RPMI7951 (cell line): ENCODE results near the gene GJC3. TPM values are rescaled to one million over a fixed set of nuclear protein-coding genes. Genes with fewer than 3 reads are reported as not detected.
"Not testable (repeated sequence)": the region's sequence is repeated elsewhere in the genome, so short reads cannot be mapped to it uniquely, and the experiment has no call there.

Experiments
- DNase-seq: peaks from one replicate; pipeline ENCODE4 v3.0.0-alpha.2; 2012; ENCODE audit warnings: low read depth
- total RNA-seq: library from RNA; depleted of rRNA; stranded (reverse); fragments of >200 nt; shearing (Covaris generic); gene quantifications from 2 replicates; pipeline ENCODE4 v1.2.3, GENCODE V29; 2014

GJC3 gene
- total RNA-seq, 1 experiment from 2014 or later, result 0.12 TPM

GRCh38 chr7:99930376-99930775 lies 956 bp upstream of the GJC3 start:
- no peak for DNase-seq

GRCh38 chr7:99929730-99930053 lies 272 bp upstream of the GJC3 start:
- no peak for DNase-seq

GRCh38 chr7:99928188-99928587 lies 1.2 kb downstream of the GJC3 start:
- no peak for DNase-seq

GRCh38 chr7:99927536-99927935 lies 1.9 kb downstream of the GJC3 start:
- DNase-seq, result no peak

- DNase-seq, result no peak
These were observed 3.1 kb downstream of the GJC3 start for GRCh38 chr7:99926321-99926720.

DNA sequence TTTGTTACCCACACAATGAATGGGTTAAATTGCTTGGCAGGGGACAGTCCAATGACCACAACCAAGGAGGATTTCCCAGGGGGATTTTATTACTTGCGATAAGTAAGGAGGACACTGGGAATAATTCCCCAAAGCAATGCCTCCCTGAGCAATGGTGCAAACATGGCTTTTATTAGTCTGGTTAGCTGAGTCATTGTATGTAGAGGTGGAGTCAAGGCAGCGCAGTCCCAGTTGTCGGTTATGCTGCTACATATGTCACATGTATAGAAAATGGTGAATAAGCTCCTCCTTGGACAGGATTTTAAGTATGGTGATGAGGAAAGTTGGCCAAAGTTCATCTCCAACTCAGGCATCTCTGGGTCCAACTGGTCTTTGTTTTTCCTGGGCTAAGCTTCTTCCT lies 6.2 kb downstream of the GJC3 start:
- no peak for DNase-seq

GRCh38 chr7:99920149-99920548 lies 9.3 kb downstream of the GJC3 start:
- peak; percentile 25 for DNase-seq

DNA sequence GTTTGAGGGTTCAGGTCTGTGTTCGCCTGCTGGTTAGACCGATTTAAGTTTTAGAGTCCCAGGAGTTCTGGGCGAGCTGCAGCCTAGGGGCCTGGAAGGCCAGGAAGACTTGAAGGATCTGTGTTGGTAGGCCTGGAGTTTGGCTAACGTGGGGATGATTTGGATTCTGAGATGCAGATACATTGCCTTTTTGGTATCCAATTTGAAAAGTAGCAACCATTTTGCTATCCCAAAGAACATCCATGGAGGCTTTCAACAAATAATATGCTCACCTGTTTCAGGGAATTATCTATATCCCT lies 9.7 kb downstream of the GJC3 start:
- no peak for DNase-seq

DNA sequence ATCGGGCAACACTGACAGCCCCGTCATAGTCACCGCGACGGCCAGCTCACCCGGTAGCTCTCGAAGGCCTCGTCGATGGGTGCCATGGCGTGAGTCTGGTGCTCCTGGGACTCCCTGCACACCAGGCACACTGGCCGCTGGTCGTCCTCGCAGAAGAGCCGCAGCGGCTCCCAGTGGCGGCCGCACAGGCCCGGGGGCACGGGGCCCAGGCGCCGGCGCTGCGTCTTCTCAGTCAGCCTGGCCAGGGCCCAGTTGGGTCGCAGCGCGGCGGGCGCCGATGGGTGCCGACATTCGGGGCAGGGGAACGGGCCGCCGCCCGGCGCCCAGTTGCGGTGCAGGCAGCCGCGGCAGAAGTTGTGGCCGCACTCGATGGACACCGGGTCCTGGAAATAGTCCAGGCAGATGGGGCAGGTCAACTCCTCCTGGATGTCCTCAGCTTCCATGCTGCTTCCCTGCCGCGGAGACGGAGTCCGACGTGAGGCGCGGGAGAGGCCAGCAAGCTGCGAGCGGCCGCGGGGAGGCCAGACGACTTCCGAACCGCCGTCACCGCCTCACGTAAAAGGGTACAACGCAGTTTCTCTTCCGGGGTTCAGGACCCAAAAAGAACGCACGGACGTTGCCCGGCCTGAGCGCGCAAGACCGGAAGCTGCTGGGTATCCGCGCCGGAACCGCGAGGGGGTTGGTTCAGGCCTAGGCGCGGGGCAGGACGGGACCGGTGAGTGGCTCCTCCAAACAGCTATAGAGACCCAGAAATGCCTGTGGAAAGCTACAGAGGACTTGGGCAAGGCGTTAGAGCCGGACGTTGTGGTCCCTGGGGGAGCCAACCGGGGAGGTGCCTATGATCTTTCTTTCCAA lies 10.2 kb downstream of the GJC3 start, which contains the start of gene TRIM4:
Gene TRIM4 (minus strand): TSS at position 572 of the 855 bp plus-strand sequence. CDS start 129 bp downstream, at position 443.
- DNase-seq, result peak; percentile 93

- DNase-seq, result no peak
These were observed 18.4 kb downstream of the GJC3 start for GRCh38 chr7:99910976-99911375.

DNA sequence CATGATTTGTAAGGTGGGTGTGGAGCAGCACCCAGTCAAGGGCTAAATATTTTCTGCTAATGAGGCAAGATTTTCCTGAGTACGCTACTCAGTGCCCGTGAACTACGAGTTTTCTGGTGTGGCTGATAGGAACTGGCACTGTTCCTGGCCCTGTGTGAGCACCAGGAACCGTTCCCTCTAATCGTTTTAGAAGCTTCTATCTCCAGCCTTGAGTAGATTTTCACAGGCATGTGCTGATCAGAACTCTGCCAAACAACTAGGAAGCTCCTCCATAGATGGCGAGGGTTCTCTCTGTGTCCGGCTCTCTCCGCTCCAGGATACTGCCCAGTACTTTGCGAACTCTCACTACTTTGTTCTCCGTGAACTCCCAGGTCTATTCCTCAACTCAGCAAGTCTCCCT lies 27.8 kb downstream of the GJC3 start:
- DNase-seq, result no peak

GRCh38 chr7:99899830-99900519 lies 29.4 kb downstream of the GJC3 start:
- DNase-seq, result no peak

DNA sequence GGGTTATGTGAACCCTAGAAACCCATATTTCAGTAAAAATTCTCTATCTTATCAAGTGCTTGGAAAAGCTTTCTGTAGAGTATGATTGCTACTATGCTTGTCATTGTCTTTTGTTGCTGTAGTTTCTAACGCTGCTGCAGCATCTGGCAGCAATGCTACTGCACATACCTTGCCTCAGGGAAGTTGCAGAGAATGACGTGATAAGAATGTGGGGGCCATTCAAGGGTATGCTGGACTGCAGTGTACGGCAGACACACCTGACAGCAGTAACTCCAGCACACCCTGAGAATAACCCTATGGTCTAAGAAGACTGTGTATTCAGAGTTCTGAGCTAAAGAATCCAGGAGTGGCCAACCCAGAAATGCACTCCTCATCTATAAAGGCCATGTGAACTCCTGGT lies 30.6 kb downstream of the GJC3 start:
- DNase-seq, result peak; percentile 12

DNA sequence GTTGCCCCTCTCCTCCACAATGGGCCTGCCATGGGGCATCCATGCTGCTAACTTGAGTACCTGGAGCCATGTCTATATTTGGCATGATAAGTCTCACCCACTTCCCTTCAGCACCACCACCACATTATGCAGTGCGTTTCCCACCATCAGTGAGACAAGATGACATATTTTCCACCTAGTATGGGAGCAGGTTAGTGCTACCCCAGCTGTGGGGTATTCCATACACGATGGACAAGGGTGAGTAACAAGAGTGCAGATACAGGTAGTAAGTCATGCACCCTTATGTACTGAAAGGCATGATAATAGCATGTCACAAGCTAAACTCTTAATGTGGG lies 31.4 kb downstream of the GJC3 start:
- no peak for DNase-seq

DNA sequence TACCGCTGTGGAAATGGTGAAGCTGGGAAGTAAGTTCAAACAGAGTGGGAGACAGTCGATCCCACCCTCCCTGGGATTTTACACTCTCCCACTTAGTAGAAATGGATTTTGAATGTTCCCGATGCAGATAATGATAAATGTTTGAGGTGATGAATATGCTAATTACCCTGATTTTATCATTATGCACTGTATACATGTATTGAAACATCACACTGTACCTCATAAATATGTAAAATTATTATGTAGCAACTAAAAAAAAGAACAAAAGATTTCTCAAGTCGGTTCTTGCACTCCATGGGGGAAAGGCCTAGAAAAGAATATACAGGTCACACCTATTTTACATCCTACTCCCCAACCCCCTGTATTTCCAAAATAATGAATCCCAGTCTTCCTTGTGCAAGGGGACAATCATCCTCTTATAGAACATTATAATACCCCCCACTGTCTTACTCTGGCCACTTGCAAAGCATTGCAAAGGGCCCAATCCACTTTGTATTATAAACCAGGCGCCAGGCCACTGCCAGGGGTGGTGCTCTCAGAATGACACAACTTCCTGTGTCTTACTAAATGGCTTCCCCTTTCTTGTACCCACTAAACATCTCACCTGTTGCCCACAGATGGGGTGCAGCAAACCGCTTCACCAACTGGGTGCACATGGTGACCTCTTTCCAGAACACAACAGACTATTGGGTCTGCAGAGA lies 31.9 kb downstream of the GJC3 start:
- DNase-seq, result no peak

GRCh38 chr7:99894738-99895137 lies 34.7 kb downstream of the GJC3 start:
- no peak for DNase-seq

DNA sequence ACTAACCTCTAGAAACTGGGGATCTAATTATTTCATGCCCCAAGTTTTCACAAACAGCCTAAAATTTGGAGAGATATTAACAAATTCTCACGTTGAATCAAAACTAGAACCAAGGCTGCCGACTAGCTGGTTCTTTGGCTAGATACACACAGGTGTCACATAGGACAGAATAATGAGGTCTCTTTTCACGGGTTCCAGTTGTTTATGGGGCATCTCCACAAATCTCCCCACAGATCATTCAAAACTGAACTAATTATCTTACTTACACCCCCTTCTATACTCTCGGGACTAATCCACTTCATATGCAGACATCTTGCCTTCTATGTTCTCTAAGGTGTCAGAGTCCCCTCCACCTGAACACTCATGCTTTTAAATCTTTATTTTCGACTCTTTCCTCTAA lies 36.1 kb downstream of the GJC3 start:
- no peak for DNase-seq

DNA sequence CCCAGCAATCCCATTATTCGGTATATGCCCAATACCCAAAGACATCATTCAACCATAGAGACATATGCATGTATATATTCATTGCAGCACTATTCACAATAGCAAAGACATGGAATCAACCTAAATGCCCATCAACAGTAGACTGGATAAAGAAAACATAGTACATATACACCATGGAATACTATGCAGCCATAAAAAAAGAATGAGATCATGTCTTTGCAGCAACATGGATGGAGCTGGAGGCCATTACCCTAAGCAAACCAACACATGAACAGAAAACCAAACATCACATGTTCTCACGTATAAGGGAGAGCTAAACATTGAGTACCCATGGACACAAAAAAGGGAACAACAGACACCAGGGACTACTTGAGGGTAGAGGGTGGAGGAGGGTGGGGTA lies 39.1 kb downstream of the GJC3 start:
- not testable (repeated sequence) for DNase-seq

DNA sequence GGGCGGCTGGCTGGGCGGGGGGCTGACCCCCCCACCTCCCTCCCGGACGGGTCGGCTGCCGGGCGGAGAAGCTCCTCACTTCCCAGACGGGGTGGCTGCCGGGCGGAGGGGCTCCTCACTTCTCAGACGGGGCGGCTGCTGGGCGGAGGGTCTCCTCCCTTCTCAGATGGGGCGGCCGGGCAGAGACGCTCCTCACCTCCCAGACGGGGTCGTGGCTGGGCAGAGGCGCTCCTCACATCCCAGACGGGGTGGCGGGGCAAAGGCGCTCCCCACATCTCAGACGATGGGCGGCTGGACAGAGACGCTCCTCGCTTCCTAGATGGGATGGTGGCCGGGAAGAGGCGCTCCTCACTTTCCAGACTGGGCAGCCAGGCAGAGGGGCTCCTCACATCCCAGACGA lies 41.1 kb downstream of the GJC3 start:
- not testable (repeated sequence) for DNase-seq

- DNase-seq, result no peak
These were observed 48.0 kb downstream of the GJC3 start for GRCh38 chr7:99881370-99881769.

DNA sequence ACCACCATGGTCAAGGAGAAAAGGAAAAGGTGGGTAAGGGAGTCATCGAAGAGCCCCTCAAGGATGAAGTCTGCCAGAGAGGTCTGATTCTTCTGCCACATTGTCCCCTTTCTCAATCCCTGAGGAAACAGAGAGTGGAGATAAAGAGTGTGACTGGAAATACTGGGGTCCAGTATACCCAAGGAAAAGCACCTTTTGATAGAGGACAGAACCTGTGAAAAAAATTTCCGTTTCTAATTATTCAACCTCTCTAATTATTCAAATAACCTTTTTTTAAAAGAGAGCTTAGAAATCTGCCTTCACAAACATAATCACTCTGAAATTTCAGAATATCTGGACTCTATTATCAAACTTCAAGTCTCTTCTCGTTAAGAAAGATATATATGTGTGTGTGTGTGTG lies 52.5 kb downstream of the GJC3 start, which contains the start of gene OR2AE1:
Gene OR2AE1 (minus strand): TSS at position 101 of the 400 bp plus-strand sequence. CDS start 0 bp downstream, at position 101.
- DNase-seq, result no peak

DNA sequence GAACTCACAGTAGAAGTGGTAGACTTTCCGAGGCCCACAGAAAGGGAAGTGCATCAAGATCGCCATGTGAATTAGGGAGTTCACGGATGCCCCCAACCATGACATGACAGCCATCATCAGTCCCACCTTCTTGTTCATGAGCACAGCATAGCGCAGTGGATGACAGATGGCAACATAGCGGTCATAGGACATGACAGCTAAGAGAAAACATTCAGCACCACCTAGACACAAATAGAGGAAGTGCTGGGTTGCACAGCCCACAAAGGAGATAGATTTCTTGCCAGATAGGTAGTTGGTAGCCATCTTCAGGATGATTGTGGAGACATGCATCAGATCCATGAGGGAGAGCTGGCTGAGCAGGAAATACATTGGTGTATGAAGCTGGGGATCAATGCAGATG lies 52.9 kb downstream of the GJC3 start:
- DNase-seq, result no peak
